BLaER1 (cell line): Measurements from ENCODE around the gene CCDC154.
"Not testable (repeated sequence)": the region's sequence is repeated elsewhere in the genome, so short reads cannot be mapped to it uniquely, and the experiment has no call there.

Source experiments
- H3K27ac ChIP-seq: shearing (Covaris generic); formaldehyde crosslinking; 2 replicates; pipeline ENCODE4 v1.8.1; 2022
- H3K27me3 ChIP-seq: shearing (Covaris generic); formaldehyde crosslinking; 2 replicates; pipeline ENCODE4 v1.8.1; 2022
- H3K36me3 ChIP-seq: shearing (Covaris generic); formaldehyde crosslinking; 2 replicates; pipeline ENCODE4 v1.8.1; 2022
- H3K4me1 ChIP-seq: shearing (Covaris generic); formaldehyde crosslinking; 2 replicates; pipeline ENCODE4 v1.8.1; 2022
- H3K4me2 ChIP-seq: shearing (Covaris generic); formaldehyde crosslinking; 2 replicates; pipeline ENCODE4 v1.8.1; 2022
- H3K4me3 ChIP-seq: shearing (Covaris generic); formaldehyde crosslinking; 2 replicates; pipeline ENCODE4 v1.8.1; 2022
- H3K9ac ChIP-seq: shearing (Covaris generic); formaldehyde crosslinking; 2 replicates; pipeline ENCODE4 v1.8.1; 2022
- H3K9me3 ChIP-seq: shearing (Covaris generic); formaldehyde crosslinking; 2 replicates; pipeline ENCODE4 v1.8.1; 2022
- H4K20me1 ChIP-seq: shearing (Covaris generic); formaldehyde crosslinking; 2 replicates; pipeline ENCODE4 v1.8.1; 2022
- Cebpa-rat ChIP-seq: shearing (Covaris generic); IDR thresholded peaks from 2 replicates; pipeline ENCODE4 v1.8.1; 2022

The CCDC154 gene

GRCh38 chr16:1448536-1449116 is 4.3 kb upstream of the CCDC154 start:
- Histone ChIP-seq H3K27ac (no peak overlapping the region), H3K9me3 (no peaks in the 10 kb centered on the region), H3K27me3 (no peaks in the 10 kb centered on the region), H3K4me2 (no peak overlapping the region), H3K4me3 (no peak overlapping the region), H3K36me3 (peaks cover 77% of the 10 kb centered on the region), H4K20me1 (no peaks in the 10 kb centered on the region), H3K4me1 (peaks cover 46% of the 10 kb centered on the region), H3K9ac (no peak overlapping the region)
- no peak for TF ChIP-seq Cebpa-rat

- Histone ChIP-seq H3K27ac (no peak overlapping the region), H3K9ac (no peak overlapping the region), H3K4me3 (no peak overlapping the region), H3K4me1 (peaks cover 49% of the 10 kb centered on the region), H4K20me1 (no peaks in the 10 kb centered on the region), H3K36me3 (peaks cover 70% of the 10 kb centered on the region), H3K27me3 (no peaks in the 10 kb centered on the region), H3K4me2 (no peak overlapping the region), H3K9me3 (no peaks in the 10 kb centered on the region)
- TF ChIP-seq Cebpa-rat, result no peak
These were observed 3.6 kb upstream of the CCDC154 start for GRCh38 chr16:1447965-1448364.

DNA sequence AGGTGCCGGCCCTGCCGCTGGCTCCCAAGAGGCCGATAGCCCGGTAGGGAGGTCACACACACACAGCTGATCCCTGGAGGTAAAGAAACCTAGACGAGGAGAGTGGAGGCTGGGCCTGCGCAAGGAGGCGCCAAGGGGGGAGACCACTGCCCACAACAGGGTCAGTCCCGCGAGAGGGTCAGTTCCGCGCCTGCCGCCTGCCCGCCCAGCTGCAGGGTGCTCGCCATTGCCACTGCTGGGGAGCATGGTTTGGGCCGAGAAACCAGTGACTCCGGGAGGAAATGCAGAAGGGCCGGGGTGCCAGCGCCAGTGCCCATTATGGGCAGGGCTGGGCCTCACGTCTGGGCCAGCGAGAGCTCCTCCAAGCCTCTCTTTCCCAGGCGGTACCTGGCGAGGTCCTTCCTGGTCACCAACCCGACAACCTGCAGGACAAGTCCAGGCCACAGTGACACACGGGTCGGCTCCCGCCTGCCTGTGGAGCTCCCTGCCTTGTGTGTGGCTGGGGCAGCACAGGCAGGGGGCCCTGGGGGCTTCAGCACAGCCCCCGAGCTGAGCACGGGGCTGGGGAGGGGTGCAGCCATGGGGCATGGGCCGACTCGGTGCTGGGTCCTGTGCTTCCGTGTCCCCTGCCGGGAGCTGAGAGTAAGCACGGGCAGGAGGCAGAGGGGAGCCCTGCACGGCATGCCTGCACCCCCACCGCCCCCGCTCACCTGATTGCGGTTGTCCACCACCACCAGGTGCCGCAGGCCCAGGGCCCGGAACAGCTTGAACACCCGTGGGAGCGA is 2.1 kb upstream of the CCDC154 start:
- peak overlapping the region; percentile 98 for H3K4me2 ChIP-seq
- TF ChIP-seq Cebpa-rat, result no peak
- peaks cover 64% of the 10 kb centered on the region for H3K4me1 ChIP-seq
- H3K27ac ChIP-seq, result peak overlapping the region; percentile 99
- H3K27me3 ChIP-seq, result no peaks in the 10 kb centered on the region
- peaks cover 60% of the 10 kb centered on the region for H3K36me3 ChIP-seq
- peak overlapping the region; percentile 83 for H3K9ac ChIP-seq
- H4K20me1 ChIP-seq, result no peaks in the 10 kb centered on the region
- no peak overlapping the region for H3K4me3 ChIP-seq
- no peaks in the 10 kb centered on the region for H3K9me3 ChIP-seq

- H3K9me3 ChIP-seq, result no peaks in the 10 kb centered on the region
- peak overlapping the region; percentile 99 for H3K27ac ChIP-seq
- peaks cover 51% of the 10 kb centered on the region for H3K36me3 ChIP-seq
- H3K4me1 ChIP-seq, result peaks cover 71% of the 10 kb centered on the region
- peak overlapping the region; percentile 53 for H3K4me3 ChIP-seq
- H3K27me3 ChIP-seq, result no peaks in the 10 kb centered on the region
- no peak for TF ChIP-seq Cebpa-rat
- H3K4me2 ChIP-seq, result peak overlapping the region; percentile 98
- no peaks in the 10 kb centered on the region for H4K20me1 ChIP-seq
- peak overlapping the region; percentile 83 for H3K9ac ChIP-seq
These were observed 1.3 kb upstream of the CCDC154 start for GRCh38 chr16:1445518-1446203.

- Histone ChIP-seq H3K4me1 (peaks cover 72% of the 10 kb centered on the region), H3K9me3 (no peaks in the 10 kb centered on the region), H4K20me1 (no peaks in the 10 kb centered on the region), H3K4me2 (peak overlapping the region; percentile 98), H3K36me3 (peaks cover 44% of the 10 kb centered on the region), H3K27ac (peak overlapping the region; percentile 99), H3K9ac (peak overlapping the region; percentile 83), H3K4me3 (peak overlapping the region; percentile 53), H3K27me3 (no peaks in the 10 kb centered on the region)
- TF ChIP-seq Cebpa-rat, result peak; percentile 57; the same call in 1 of the 2 replicates
These were observed 568 bp upstream of the CCDC154 start for GRCh38 chr16:1444730-1445517.

DNA sequence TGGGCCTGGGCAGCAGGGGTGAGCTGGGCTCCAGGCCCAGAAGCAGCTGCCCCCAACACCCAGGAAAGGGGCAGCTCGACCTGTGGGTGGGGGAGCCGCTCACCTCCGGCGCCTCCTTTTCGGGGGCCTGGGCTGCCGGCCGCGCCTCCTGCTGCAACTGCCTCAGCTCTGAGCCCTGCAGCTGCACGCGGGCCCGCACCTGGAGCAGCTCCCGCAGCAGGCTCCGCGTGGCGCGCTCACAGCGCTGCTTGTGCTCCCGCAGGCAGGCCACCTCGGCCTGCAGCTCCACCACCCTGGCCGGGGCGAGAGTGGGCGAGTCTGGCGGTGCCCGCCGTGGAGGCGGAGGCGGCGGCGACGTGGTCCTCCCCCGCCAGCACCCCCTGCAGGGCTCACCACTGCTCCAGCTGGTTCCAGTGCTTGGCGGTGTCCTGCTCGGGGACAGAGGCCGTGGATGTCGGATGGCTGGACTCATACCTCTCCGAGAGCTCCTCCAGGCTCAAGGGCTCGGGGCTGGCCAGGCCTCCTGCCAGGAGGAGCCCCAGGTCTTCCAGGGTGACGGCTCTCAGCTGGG is 868 bp downstream of the CCDC154 start:
- TF ChIP-seq Cebpa-rat, result no peak
- no peaks in the 10 kb centered on the region for H3K9me3 ChIP-seq
- peak overlapping the region; percentile 98 for H3K4me2 ChIP-seq
- H3K36me3 ChIP-seq, result peaks cover 30% of the 10 kb centered on the region
- H3K4me1 ChIP-seq, result peaks cover 87% of the 10 kb centered on the region
- no peaks in the 10 kb centered on the region for H4K20me1 ChIP-seq
- H3K9ac ChIP-seq, result peak overlapping the region; percentile 83; the same call in 1 of the 2 replicates
- H3K27ac ChIP-seq, result peak overlapping the region; percentile 99
- peak overlapping the region; percentile 53; the same call in 1 of the 2 replicates for H3K4me3 ChIP-seq
- H3K27me3 ChIP-seq, result no peaks in the 10 kb centered on the region

GRCh38 chr16:1442697-1443096 is 1.7 kb downstream of the CCDC154 start:
- H3K27ac ChIP-seq, result peak overlapping the region; percentile 99
- TF ChIP-seq Cebpa-rat, result no peak

DNA sequence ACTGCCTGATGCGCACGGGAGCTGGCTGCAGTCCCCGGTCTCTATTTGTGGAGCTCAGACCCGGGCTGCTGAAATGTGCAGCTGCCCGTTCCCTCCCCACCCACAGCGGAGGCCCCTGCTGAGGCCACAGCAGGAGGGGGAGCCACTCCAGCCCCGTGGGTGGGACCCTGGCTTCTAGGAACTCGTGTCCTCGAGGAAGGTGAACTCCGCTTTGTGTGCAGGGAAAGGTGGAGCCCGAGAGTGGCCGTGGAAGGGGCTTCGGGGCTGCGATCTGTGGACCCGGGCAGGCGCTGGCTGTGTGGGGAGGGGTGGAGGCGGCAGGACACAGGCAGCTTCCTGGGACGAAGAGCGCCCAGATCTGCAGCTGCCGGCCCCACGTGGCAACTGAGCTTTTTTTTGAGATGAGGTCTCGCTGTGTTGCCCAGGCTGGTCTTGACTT is 2.9 kb downstream of the CCDC154 start:
- H3K4me2 ChIP-seq, result peak overlapping the region; percentile 29
- TF ChIP-seq Cebpa-rat, result no peak
- peak overlapping the region; percentile 23; the same call in 1 of the 2 replicates for H3K27ac ChIP-seq
- H4K20me1 ChIP-seq, result no peaks in the 10 kb centered on the region
- peak overlapping the region; percentile 22; the same call in 1 of the 2 replicates for H3K9ac ChIP-seq
- H3K4me1 ChIP-seq, result peaks cover 93% of the 10 kb centered on the region
- no peaks in the 10 kb centered on the region for H3K27me3 ChIP-seq
- peaks cover 22% of the 10 kb centered on the region for H3K36me3 ChIP-seq
- no peak overlapping the region for H3K4me3 ChIP-seq
- H3K9me3 ChIP-seq, result no peaks in the 10 kb centered on the region

More at GRCh38 chr16:1442697-1443096, 1.7 kb downstream of the CCDC154 start:
- Histone ChIP-seq H3K4me2 (peak overlapping the region; percentile 98; the same call in 1 of the 2 replicates), H3K27me3 (no peaks in the 10 kb centered on the region), H3K4me3 (no peak overlapping the region), H4K20me1 (no peaks in the 10 kb centered on the region), H3K4me1 (peaks cover 91% of the 10 kb centered on the region), H3K9ac (0 out of 2 replicates have a peak overlapping the region, but pooled peaks have one; percentile 10), H3K36me3 (peaks cover 25% of the 10 kb centered on the region), H3K9me3 (no peaks in the 10 kb centered on the region)

- H3K27me3 ChIP-seq, H3K9ac ChIP-seq, H4K20me1 ChIP-seq, H3K9me3 ChIP-seq, H3K4me3 ChIP-seq: not testable (repeated sequence)
- Histone ChIP-seq H3K27ac (peak overlapping the region; percentile 67), H3K36me3 (peaks cover 22% of the 10 kb centered on the region; the same call in 1 of the 2 replicates), H3K4me2 (peak overlapping the region; percentile 51), H3K4me1 (peaks cover 93% of the 10 kb centered on the region)
These were observed 4.7 kb downstream of the CCDC154 start for GRCh38 chr16:1439699-1440074.
